ENCODE data around the gene HDHD5.

Gene HDHD5

GRCh38 chr22:17190702-17191101 is 31.6 kb upstream of the HDHD5 start:
- DNase-seq (ENCODE audit: insufficient read length, low spot score) (no peak), FAIRE-seq (no peak)
- TF ChIP-seq POU2F2 (IDR thresholded peaks at IDR 0.05; ENCODE audit: low read depth, low read length) (no peak), TAF1 (IDR thresholded peaks at IDR 0.05; ENCODE audit: low read depth, low read length) (no peak), POLR2AphosphoS5 (IDR thresholded peaks at IDR 0.05; ENCODE audit: low read depth, low read length) (no peak), POLR2A (IDR thresholded peaks at IDR 0.05; ENCODE audit: low read depth, low read length) (no peak), SPI1 (IDR thresholded peaks at IDR 0.05; ENCODE audit: low read depth, low read length) (no peak), PAX5 (IDR thresholded peaks at IDR 0.05; ENCODE audit: insufficient read depth, low read length, severe bottlenecking) (no peak)

GRCh38 chr22:17176715-17177114 is 17.6 kb upstream of the HDHD5 start:
- no peak for DNase-seq (ENCODE audit: insufficient read length, low spot score)
- FAIRE-seq, result no peak
- no peak for TF ChIP-seq POU2F2 (IDR thresholded peaks at IDR 0.05; ENCODE audit: low read depth, low read length)
- no peak for TF ChIP-seq SPI1 (IDR thresholded peaks at IDR 0.05; ENCODE audit: low read depth, low read length)
- no peak for TF ChIP-seq PAX5 (IDR thresholded peaks at IDR 0.05; ENCODE audit: insufficient read depth, low read length, severe bottlenecking)
- TF ChIP-seq TAF1 (IDR thresholded peaks at IDR 0.05; ENCODE audit: low read depth, low read length), result no peak
- TF ChIP-seq POLR2AphosphoS5 (IDR thresholded peaks at IDR 0.05; ENCODE audit: low read depth, low read length), result no peak
- no peak for TF ChIP-seq POLR2A (IDR thresholded peaks at IDR 0.05; ENCODE audit: low read depth, low read length)

GRCh38 chr22:17172029-17172833 is 13.2 kb upstream of the HDHD5 start:
- no peak for TF ChIP-seq SPI1 (IDR thresholded peaks at IDR 0.05; ENCODE audit: low read depth, low read length)
- TF ChIP-seq POU2F2 (IDR thresholded peaks at IDR 0.05; ENCODE audit: low read depth, low read length), result no peak
- TF ChIP-seq POLR2A (IDR thresholded peaks at IDR 0.05; ENCODE audit: low read depth, low read length), result no peak
- no peak for TF ChIP-seq TAF1 (IDR thresholded peaks at IDR 0.05; ENCODE audit: low read depth, low read length)
- TF ChIP-seq POLR2AphosphoS5 (IDR thresholded peaks at IDR 0.05; ENCODE audit: low read depth, low read length), result no peak
- TF ChIP-seq PAX5 (IDR thresholded peaks at IDR 0.05; ENCODE audit: insufficient read depth, low read length, severe bottlenecking), result no peak
- no peak for DNase-seq (ENCODE audit: insufficient read length, low spot score)
- no peak for FAIRE-seq

- peak; percentile 96 for FAIRE-seq
- TF ChIP-seq SPI1 (IDR thresholded peaks at IDR 0.05; ENCODE audit: low read depth, low read length) (0 out of 2 replicates have a peak, but pooled peaks have one; percentile 9), POLR2A (IDR thresholded peaks at IDR 0.05; ENCODE audit: low read depth, low read length) (peak; percentile 58; the same call in 1 of the 2 replicates), POU2F2 (IDR thresholded peaks at IDR 0.05; ENCODE audit: low read depth, low read length) (0 out of 2 replicates have a peak, but pooled peaks have one; percentile 10), TAF1 (IDR thresholded peaks at IDR 0.05; ENCODE audit: low read depth, low read length) (no peak), PAX5 (IDR thresholded peaks at IDR 0.05; ENCODE audit: insufficient read depth, low read length, severe bottlenecking) (no peak), POLR2AphosphoS5 (IDR thresholded peaks at IDR 0.05; ENCODE audit: low read depth, low read length) (no peak)
These were observed 12.3 kb upstream of the HDHD5 start for GRCh38 chr22:17171153-17172028.

GRCh38 chr22:17167486-17167885 is 8.4 kb upstream of the HDHD5 start:
- DNase-seq (ENCODE audit: insufficient read length, low spot score) (no peak), FAIRE-seq (no peak)
- no peak for TF ChIP-seq PAX5 (IDR thresholded peaks at IDR 0.05; ENCODE audit: insufficient read depth, low read length, severe bottlenecking)
- TF ChIP-seq POLR2A (IDR thresholded peaks at IDR 0.05; ENCODE audit: low read depth, low read length), result no peak
- no peak for TF ChIP-seq POU2F2 (IDR thresholded peaks at IDR 0.05; ENCODE audit: low read depth, low read length)
- no peak for TF ChIP-seq SPI1 (IDR thresholded peaks at IDR 0.05; ENCODE audit: low read depth, low read length)
- no peak for TF ChIP-seq POLR2AphosphoS5 (IDR thresholded peaks at IDR 0.05; ENCODE audit: low read depth, low read length)
- no peak for TF ChIP-seq TAF1 (IDR thresholded peaks at IDR 0.05; ENCODE audit: low read depth, low read length)

More at GRCh38 chr22:17171153-17172028, 12.3 kb upstream of the HDHD5 start:
- peak; percentile 96 for DNase-seq (ENCODE audit: insufficient read length, low spot score)

GRCh38 chr22:17164392-17165024 is 5.4 kb upstream of the HDHD5 start:
- no peak for TF ChIP-seq PAX5 (IDR thresholded peaks at IDR 0.05; ENCODE audit: insufficient read depth, low read length, severe bottlenecking)
- no peak for TF ChIP-seq POU2F2 (IDR thresholded peaks at IDR 0.05; ENCODE audit: low read depth, low read length)
- no peak for TF ChIP-seq POLR2AphosphoS5 (IDR thresholded peaks at IDR 0.05; ENCODE audit: low read depth, low read length)
- TF ChIP-seq SPI1 (IDR thresholded peaks at IDR 0.05; ENCODE audit: low read depth, low read length), result no peak
- no peak for TF ChIP-seq POLR2A (IDR thresholded peaks at IDR 0.05; ENCODE audit: low read depth, low read length)
- no peak for TF ChIP-seq TAF1 (IDR thresholded peaks at IDR 0.05; ENCODE audit: low read depth, low read length)
- no peak for DNase-seq (ENCODE audit: insufficient read length, low spot score)
- FAIRE-seq, result no peak

GRCh38 chr22:17162731-17163130 is 3.7 kb upstream of the HDHD5 start:
- TF ChIP-seq TAF1 (IDR thresholded peaks at IDR 0.05; ENCODE audit: low read depth, low read length) (no peak), POLR2AphosphoS5 (IDR thresholded peaks at IDR 0.05; ENCODE audit: low read depth, low read length) (no peak), PAX5 (IDR thresholded peaks at IDR 0.05; ENCODE audit: insufficient read depth, low read length, severe bottlenecking) (no peak), SPI1 (IDR thresholded peaks at IDR 0.05; ENCODE audit: low read depth, low read length) (no peak), POU2F2 (IDR thresholded peaks at IDR 0.05; ENCODE audit: low read depth, low read length) (no peak), POLR2A (IDR thresholded peaks at IDR 0.05; ENCODE audit: low read depth, low read length) (no peak)
- DNase-seq (ENCODE audit: insufficient read length, low spot score), result no peak
- FAIRE-seq, result no peak

- TF ChIP-seq TAF1 (IDR thresholded peaks at IDR 0.05; ENCODE audit: low read depth, low read length) (no peak), PAX5 (IDR thresholded peaks at IDR 0.05; ENCODE audit: insufficient read depth, low read length, severe bottlenecking) (no peak), SPI1 (IDR thresholded peaks at IDR 0.05; ENCODE audit: low read depth, low read length) (no peak), POU2F2 (IDR thresholded peaks at IDR 0.05; ENCODE audit: low read depth, low read length) (no peak), POLR2AphosphoS5 (IDR thresholded peaks at IDR 0.05; ENCODE audit: low read depth, low read length) (no peak), POLR2A (IDR thresholded peaks at IDR 0.05; ENCODE audit: low read depth, low read length) (no peak)
- no peak for DNase-seq (ENCODE audit: insufficient read length, low spot score)
- FAIRE-seq, result no peak
These were observed 2.9 kb upstream of the HDHD5 start for GRCh38 chr22:17161991-17162390.
